HEK293 (cell line): ENCODE data around the gene KCNAB1.

Source experiments
- BCL11A ChIP-seq: fragments of 450-650 bp; formaldehyde crosslinking; IDR thresholded peaks from 2 replicates; pipeline ENCODE4 v1.5.1; 2016; ENCODE audit warnings: low read depth, missing biosample characterization, missing genetic modification characterization
- EGR2 ChIP-seq: fragments of 450-650 bp; formaldehyde crosslinking; IDR thresholded peaks from 2 replicates; pipeline ENCODE4 v1.5.1; 2016; ENCODE audit warnings: low read depth, missing biosample characterization, missing genetic modification characterization
- GLI2 ChIP-seq: fragments of 450-650 bp; formaldehyde crosslinking; IDR thresholded peaks from 2 replicates; pipeline ENCODE4; 2017; ENCODE audit warnings: missing biosample characterization, missing genetic modification characterization, low read depth, borderline replicate concordance
- HOXC10 ChIP-seq: sonication (generic); formaldehyde crosslinking; IDR thresholded peaks from 2 replicates; pipeline ENCODE4 v1.8.1; 2023; ENCODE audit warnings: mild to moderate bottlenecking, missing genetic modification reagents
- KLF7 ChIP-seq: fragments of 450-650 bp; formaldehyde crosslinking; IDR thresholded peaks from 2 replicates; pipeline ENCODE4 v1.5.1; 2016; ENCODE audit warnings: missing biosample characterization, missing genetic modification characterization, borderline replicate concordance
- REPIN1 ChIP-seq: fragments of 450-650 bp; formaldehyde crosslinking; IDR thresholded peaks from 2 replicates; pipeline ENCODE4 v1.5.1; 2017; ENCODE audit warnings: missing biosample characterization, missing genetic modification characterization, low read depth
- TRIM28 ChIP-seq: IDR thresholded peaks from 2 replicates; pipeline ENCODE4 v1.6.1; 2011; ENCODE audit warnings: low read length, control low read depth, borderline replicate concordance
- WT1 ChIP-seq: fragments of 450-650 bp; formaldehyde crosslinking; IDR thresholded peaks from 2 replicates; pipeline ENCODE4 v1.5.1; 2016; ENCODE audit warnings: missing biosample characterization, missing genetic modification characterization
- ZBTB10 ChIP-seq: fragments of 450-650 bp; formaldehyde crosslinking; IDR thresholded peaks from 2 replicates; pipeline ENCODE4 v1.5.1; 2016; ENCODE audit warnings: missing biosample characterization, missing genetic modification characterization
- ZNF10 ChIP-seq: fragments of 450-650 bp; formaldehyde crosslinking; IDR thresholded peaks from 2 replicates; pipeline ENCODE4 v1.5.1; 2017; ENCODE audit warnings: missing biosample characterization, missing genetic modification characterization
- ZNF121 ChIP-seq: fragments of 450-650 bp; formaldehyde crosslinking; IDR thresholded peaks from 2 replicates; pipeline ENCODE4 v1.5.1; 2016; ENCODE audit warnings: missing biosample characterization, missing genetic modification characterization
- ZNF184 ChIP-seq: fragments of 450-650 bp; IDR thresholded peaks from 2 replicates; pipeline ENCODE4 v1.5.1; 2018; ENCODE audit warnings: missing biosample characterization, mild to moderate bottlenecking, missing genetic modification characterization
- ZNF341 ChIP-seq: fragments of 450-650 bp; formaldehyde crosslinking; IDR thresholded peaks from 2 replicates; pipeline ENCODE4; 2016; ENCODE audit warnings: low read depth, missing biosample characterization, missing genetic modification characterization
- ZNF362 ChIP-seq: fragments of 450-650 bp; formaldehyde crosslinking; IDR thresholded peaks from 2 replicates; pipeline ENCODE4 v1.5.1; 2016; ENCODE audit warnings: missing biosample characterization, missing genetic modification characterization
- ZNF423 ChIP-seq: fragments of 450-650 bp; formaldehyde crosslinking; IDR thresholded peaks from 2 replicates; pipeline ENCODE4 v1.5.1; 2016; ENCODE audit warnings: missing biosample characterization, missing genetic modification characterization
- ZNF433 ChIP-seq: fragments of 450-650 bp; formaldehyde crosslinking; IDR thresholded peaks from 2 replicates; pipeline ENCODE4 v1.5.1; 2016; ENCODE audit warnings: missing biosample characterization, missing genetic modification characterization, low read depth
- ZNF473 ChIP-seq: fragments of 450-650 bp; formaldehyde crosslinking; IDR thresholded peaks from 2 replicates; pipeline ENCODE4 v1.5.1; 2017; ENCODE audit warnings: missing biosample characterization, missing genetic modification characterization
- ZNF548 ChIP-seq: fragments of 450-650 bp; formaldehyde crosslinking; IDR thresholded peaks from 2 replicates; pipeline ENCODE4 v1.5.1; 2016; ENCODE audit warnings: missing biosample characterization, missing genetic modification characterization
- ZNF561 ChIP-seq: fragments of 450-650 bp; IDR thresholded peaks from 2 replicates; pipeline ENCODE4 v1.5.1; 2018; ENCODE audit warnings: missing biosample characterization, missing genetic modification characterization, borderline replicate concordance
- ZNF621 ChIP-seq: fragments of 450-650 bp; formaldehyde crosslinking; IDR thresholded peaks from 2 replicates; pipeline ENCODE4 v1.5.1; 2017; ENCODE audit warnings: missing biosample characterization, missing genetic modification characterization
- ZNF624 ChIP-seq: fragments of 450-650 bp; formaldehyde crosslinking; IDR thresholded peaks from 2 replicates; pipeline ENCODE4 v1.5.1; 2017; ENCODE audit warnings: missing biosample characterization, missing genetic modification characterization
- ZNF654 ChIP-seq: fragments of 450-650 bp; formaldehyde crosslinking; IDR thresholded peaks from 2 replicates; pipeline ENCODE4 v1.5.1; 2016; ENCODE audit warnings: low read depth, missing biosample characterization, missing genetic modification characterization
- ZNF660 ChIP-seq: fragments of 450-650 bp; IDR thresholded peaks from 2 replicates; pipeline ENCODE4 v1.5.1; 2018; ENCODE audit warnings: missing biosample characterization, mild to moderate bottlenecking, missing genetic modification characterization
- ZNF704 ChIP-seq: fragments of 450-650 bp; formaldehyde crosslinking; IDR thresholded peaks from 2 replicates; pipeline ENCODE4 v1.5.1; 2016; ENCODE audit warnings: missing biosample characterization, missing genetic modification characterization
- ZNF707 ChIP-seq: fragments of 450-650 bp; formaldehyde crosslinking; IDR thresholded peaks from 2 replicates; pipeline ENCODE4 v1.5.1; 2016; ENCODE audit warnings: missing biosample characterization, missing genetic modification characterization
- ZNF843 ChIP-seq: fragments of 450-650 bp; formaldehyde crosslinking; IDR thresholded peaks from 2 replicates; pipeline ENCODE4 v1.5.1; 2016; ENCODE audit warnings: missing biosample characterization, missing genetic modification characterization
- ZSCAN18 ChIP-seq: fragments of 450-650 bp; formaldehyde crosslinking; IDR thresholded peaks from 2 replicates; pipeline ENCODE4 v1.5.1; 2016; ENCODE audit warnings: missing biosample characterization, missing genetic modification characterization
- TF ChIP-seq, protein P1 (sequence below): fragments of 450-650 bp; formaldehyde crosslinking; optimal IDR thresholded peaks from 2 replicates; pipeline ENCODE3; 2016; ENCODE audit warnings: missing biosample characterization, mild to moderate bottlenecking, missing genetic modification characterization
- TF ChIP-seq, protein P2 (sequence below): fragments of 450-650 bp; formaldehyde crosslinking; IDR thresholded peaks from 2 replicates; pipeline ENCODE4 v1.5.1; 2016; ENCODE audit warnings: missing biosample characterization, missing genetic modification characterization

KCNAB1 gene

DNA sequence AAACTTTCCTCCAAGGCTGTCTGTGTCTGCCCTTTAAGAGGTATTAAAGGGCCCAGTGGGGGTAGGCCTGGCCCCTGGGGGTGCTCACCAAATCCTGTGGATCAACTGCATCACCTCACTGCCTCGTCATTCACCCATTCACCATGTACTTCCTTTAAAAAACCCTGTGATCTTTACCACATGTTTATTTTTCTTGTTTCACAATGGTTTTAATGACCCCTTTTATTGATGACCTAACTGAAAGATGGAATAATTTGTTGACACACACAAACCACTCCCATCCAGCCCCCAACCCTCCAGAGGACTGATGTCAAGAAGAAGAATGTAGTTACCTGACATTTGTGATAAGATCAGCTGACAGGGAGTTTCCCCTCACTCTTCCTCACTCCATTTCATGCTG, 40.8 kb downstream of the KCNAB1 start (continued):
- TF ChIP-seq ZNF184 (tag by site-specific recombination): peak; percentile 85
- no peak for TF ChIP-seq ZNF621 (tag by site-specific recombination)
- no peak for TF ChIP-seq HOXC10
- TF ChIP-seq ZBTB10 (tag by site-specific recombination): no peak
- 0 out of 2 replicates have a peak, but pooled peaks have one; percentile 9 for TF ChIP-seq ZNF654
- peak; percentile 87; the same call in 1 of the 2 replicates for TF ChIP-seq TRIM28
- peak; percentile 36; the same call in 1 of the 2 replicates for TF ChIP-seq ZNF121 (tag by site-specific recombination)
- peak; percentile 87; the same call in 1 of the 2 replicates for TF ChIP-seq BCL11A
- peak; percentile 65; the same call in 1 of the 2 replicates for TF ChIP-seq ZNF10 (tag by site-specific recombination)
- no peak for TF ChIP-seq ZNF624
- TF ChIP-seq ZNF473 (tag by site-specific recombination): no peak
- no peak for TF ChIP-seq ZNF433
- TF ChIP-seq ZSCAN18: 0 out of 2 replicates have a peak, but pooled peaks have one; percentile 27
- peak; percentile 94 for TF ChIP-seq ZNF561 (tag by site-specific recombination)
- TF ChIP-seq ZNF707 (tag by site-specific recombination): no peak
- peak; percentile 98 for TF ChIP-seq ZNF843 (tag by site-specific recombination)
- TF ChIP-seq ZNF341 (tag by site-specific recombination): no peak
- 0 out of 2 replicates have a peak, but pooled peaks have one; percentile 68 for TF ChIP-seq ZNF660 (tag by site-specific recombination)
- TF ChIP-seq WT1 (tag by site-specific recombination): peak; percentile 98
- TF ChIP-seq, protein P1, sequence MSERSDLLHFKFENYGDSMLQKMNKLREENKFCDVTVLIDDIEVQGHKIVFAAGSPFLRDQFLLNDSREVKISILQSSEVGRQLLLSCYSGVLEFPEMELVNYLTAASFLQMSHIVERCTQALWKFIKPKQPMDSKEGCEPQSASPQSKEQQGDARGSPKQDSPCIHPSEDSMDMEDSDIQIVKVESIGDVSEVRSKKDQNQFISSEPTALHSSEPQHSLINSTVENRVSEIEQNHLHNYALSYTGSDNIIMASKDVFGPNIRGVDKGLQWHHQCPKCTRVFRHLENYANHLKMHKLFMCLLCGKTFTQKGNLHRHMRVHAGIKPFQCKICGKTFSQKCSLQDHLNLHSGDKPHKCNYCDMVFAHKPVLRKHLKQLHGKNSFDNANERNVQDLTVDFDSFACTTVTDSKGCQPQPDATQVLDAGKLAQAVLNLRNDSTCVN (tag by site-specific recombination): no peak
- TF ChIP-seq KLF7 (tag by site-specific recombination): peak; percentile 94
- TF ChIP-seq ZNF704 (tag by site-specific recombination): no peak
- TF ChIP-seq ZNF548 (tag by site-specific recombination): no peak
- TF ChIP-seq EGR2: no peak
- no peak for TF ChIP-seq REPIN1 (tag by site-specific recombination)
- TF ChIP-seq ZNF362 (tag by site-specific recombination): peak; percentile 94
- TF ChIP-seq GLI2 (tag by site-specific recombination): peak; percentile 93
- TF ChIP-seq ZNF423: peak; percentile 71; the same call in 1 of the 2 replicates
- TF ChIP-seq, protein P2, sequence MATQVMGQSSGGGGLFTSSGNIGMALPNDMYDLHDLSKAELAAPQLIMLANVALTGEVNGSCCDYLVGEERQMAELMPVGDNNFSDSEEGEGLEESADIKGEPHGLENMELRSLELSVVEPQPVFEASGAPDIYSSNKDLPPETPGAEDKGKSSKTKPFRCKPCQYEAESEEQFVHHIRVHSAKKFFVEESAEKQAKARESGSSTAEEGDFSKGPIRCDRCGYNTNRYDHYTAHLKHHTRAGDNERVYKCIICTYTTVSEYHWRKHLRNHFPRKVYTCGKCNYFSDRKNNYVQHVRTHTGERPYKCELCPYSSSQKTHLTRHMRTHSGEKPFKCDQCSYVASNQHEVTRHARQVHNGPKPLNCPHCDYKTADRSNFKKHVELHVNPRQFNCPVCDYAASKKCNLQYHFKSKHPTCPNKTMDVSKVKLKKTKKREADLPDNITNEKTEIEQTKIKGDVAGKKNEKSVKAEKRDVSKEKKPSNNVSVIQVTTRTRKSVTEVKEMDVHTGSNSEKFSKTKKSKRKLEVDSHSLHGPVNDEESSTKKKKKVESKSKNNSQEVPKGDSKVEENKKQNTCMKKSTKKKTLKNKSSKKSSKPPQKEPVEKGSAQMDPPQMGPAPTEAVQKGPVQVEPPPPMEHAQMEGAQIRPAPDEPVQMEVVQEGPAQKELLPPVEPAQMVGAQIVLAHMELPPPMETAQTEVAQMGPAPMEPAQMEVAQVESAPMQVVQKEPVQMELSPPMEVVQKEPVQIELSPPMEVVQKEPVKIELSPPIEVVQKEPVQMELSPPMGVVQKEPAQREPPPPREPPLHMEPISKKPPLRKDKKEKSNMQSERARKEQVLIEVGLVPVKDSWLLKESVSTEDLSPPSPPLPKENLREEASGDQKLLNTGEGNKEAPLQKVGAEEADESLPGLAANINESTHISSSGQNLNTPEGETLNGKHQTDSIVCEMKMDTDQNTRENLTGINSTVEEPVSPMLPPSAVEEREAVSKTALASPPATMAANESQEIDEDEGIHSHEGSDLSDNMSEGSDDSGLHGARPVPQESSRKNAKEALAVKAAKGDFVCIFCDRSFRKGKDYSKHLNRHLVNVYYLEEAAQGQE (tag by site-specific recombination): no peak
